Measurements from ENCODE around the gene CORO2A.

DNA sequence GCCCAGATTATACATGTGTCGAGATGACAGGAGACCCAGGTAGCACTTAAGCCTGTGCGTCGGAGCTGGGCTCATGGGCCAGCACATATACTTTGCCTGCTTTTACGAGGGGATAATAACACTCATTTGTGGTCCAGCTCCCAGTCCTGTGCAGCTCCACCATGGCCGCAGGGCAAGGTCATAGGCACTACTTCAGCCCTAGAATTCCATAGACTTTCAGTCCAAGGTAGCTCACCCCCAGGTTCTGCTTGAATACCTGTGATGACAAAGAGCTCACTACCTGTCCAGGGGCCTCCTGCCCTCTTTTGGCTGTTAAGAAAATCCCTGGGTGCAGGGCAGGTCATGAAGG, 1.7 kb downstream of the CORO2A start:
- TF ChIP-seq CTCF (IDR thresholded peaks at IDR 0.05 in 2 of 3, conservative IDR thresholded peaks at IDR 0.05 in 1 of 3; ENCODE audit: control insufficient read depth in 2 of 3, extremely low read depth in 1 of 3, insufficient read depth in 1 of 3, low read depth in 3 of 3, low read length in 3 of 3): no peak
- TF ChIP-seq E2F8 (IDR thresholded peaks at IDR 0.05; ENCODE audit: low read depth, partially characterized antibody): no peak
- TF ChIP-seq POLR2A (IDR thresholded peaks at IDR 0.05; ENCODE audit: low read depth, low read length): no peak
- TF ChIP-seq EZH2 (IDR thresholded peaks at IDR 0.05; ENCODE audit: borderline replicate concordance, control insufficient read depth, low read depth, low read length): no peak
- TF ChIP-seq EGR1 (IDR thresholded peaks at IDR 0.05; ENCODE audit: borderline replicate concordance in 1 of 2, low read depth in 2 of 2, low read length in 2 of 2): no peak
- no peak for TF ChIP-seq YBX1 (IDR thresholded peaks at IDR 0.05)
- TF ChIP-seq, protein P1, sequence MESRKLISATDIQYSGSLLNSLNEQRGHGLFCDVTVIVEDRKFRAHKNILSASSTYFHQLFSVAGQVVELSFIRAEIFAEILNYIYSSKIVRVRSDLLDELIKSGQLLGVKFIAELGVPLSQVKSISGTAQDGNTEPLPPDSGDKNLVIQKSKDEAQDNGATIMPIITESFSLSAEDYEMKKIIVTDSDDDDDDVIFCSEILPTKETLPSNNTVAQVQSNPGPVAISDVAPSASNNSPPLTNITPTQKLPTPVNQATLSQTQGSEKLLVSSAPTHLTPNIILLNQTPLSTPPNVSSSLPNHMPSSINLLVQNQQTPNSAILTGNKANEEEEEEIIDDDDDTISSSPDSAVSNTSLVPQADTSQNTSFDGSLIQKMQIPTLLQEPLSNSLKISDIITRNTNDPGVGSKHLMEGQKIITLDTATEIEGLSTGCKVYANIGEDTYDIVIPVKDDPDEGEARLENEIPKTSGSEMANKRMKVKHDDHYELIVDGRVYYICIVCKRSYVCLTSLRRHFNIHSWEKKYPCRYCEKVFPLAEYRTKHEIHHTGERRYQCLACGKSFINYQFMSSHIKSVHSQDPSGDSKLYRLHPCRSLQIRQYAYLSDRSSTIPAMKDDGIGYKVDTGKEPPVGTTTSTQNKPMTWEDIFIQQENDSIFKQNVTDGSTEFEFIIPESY (IDR thresholded peaks at IDR 0.05): no peak
- TF ChIP-seq SP1 (IDR thresholded peaks at IDR 0.05; ENCODE audit: low read depth, low read length): no peak
- no peak for TF ChIP-seq KDM1A (IDR thresholded peaks at IDR 0.05; ENCODE audit: borderline replicate concordance)
- no peak for TF ChIP-seq JUNB (IDR thresholded peaks at IDR 0.05)
- TF ChIP-seq RAD21 (IDR thresholded peaks at IDR 0.05; ENCODE audit: insufficient read depth, low read depth, low read length): no peak
